ENCODE data around the gene BCAP31.

The BCAP31 gene

DNA sequence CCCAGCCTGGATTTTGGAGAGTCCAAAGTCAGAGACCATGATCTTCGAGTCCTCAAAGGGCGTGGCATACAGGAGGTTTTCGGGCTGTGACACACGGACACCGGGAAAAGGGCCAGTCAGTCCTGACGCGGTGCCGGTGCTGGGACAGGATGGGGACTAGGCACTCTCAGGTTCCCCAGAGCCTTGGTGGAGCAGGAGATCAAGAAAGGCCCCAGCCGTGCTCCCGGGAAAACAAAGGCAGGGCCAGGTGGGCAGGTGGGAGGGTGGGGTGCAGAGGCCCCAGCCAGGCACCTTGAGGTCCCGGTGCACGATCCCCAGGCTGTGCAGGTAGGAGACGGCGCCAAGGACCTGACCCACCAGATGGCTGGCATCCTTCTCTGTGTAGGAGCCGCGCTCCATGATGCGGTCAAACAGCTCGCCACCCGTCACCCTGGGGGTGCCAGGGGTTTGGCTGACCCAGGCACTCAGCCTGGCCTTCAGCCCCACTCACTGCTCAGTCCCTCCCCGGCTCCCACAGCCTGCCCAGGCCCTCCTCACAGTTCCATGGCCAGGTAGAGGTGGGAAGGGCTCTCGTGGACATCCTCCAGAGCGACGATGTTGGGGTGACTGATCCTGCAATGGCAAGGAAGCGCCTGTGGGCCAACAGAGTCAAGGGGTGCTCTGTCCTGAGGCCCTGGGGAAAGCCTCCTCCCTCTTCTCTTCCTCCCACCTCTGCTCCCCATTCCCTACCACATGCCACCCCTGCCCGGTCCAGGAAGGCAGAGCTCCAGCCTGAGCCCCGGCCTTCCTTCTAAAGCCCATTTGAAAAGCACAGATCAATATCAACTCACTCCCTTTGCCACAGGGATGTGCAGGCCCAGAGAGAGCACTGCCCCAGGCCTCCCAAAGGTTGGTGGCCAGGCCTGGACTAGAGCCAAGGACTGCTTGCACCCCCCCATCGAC, 52.3 kb downstream of the BCAP31 start:
- no peak overlapping the region for H3K4me3 Mint-ChIP-seq
- no peak for DNase-seq (ENCODE audit: low spot score in 2 of 2)
- no peak for ATAC-seq
- peaks cover 17% of the 10 kb centered on the region for H3K4me1 Mint-ChIP-seq
- H3K36me3 Mint-ChIP-seq = peaks cover 6% of the 10 kb centered on the region
- no peak overlapping the region for H3K27ac Mint-ChIP-seq
- no peaks in the 10 kb centered on the region for H3K9me3 Mint-ChIP-seq

- no peaks in the 10 kb centered on the region for H3K9me3 Mint-ChIP-seq
- H3K4me3 Mint-ChIP-seq = no peak overlapping the region
- H3K27ac Mint-ChIP-seq = no peak overlapping the region
- ATAC-seq (no peak), DNase-seq (ENCODE audit: low spot score in 2 of 2) (no peak)
- peaks cover 17% of the 10 kb centered on the region for H3K4me1 Mint-ChIP-seq
- peaks cover 6% of the 10 kb centered on the region for H3K36me3 Mint-ChIP-seq
Observed at GRCh38 chrX:153670748-153671588, 53.2 kb downstream of the BCAP31 start.

DNA sequence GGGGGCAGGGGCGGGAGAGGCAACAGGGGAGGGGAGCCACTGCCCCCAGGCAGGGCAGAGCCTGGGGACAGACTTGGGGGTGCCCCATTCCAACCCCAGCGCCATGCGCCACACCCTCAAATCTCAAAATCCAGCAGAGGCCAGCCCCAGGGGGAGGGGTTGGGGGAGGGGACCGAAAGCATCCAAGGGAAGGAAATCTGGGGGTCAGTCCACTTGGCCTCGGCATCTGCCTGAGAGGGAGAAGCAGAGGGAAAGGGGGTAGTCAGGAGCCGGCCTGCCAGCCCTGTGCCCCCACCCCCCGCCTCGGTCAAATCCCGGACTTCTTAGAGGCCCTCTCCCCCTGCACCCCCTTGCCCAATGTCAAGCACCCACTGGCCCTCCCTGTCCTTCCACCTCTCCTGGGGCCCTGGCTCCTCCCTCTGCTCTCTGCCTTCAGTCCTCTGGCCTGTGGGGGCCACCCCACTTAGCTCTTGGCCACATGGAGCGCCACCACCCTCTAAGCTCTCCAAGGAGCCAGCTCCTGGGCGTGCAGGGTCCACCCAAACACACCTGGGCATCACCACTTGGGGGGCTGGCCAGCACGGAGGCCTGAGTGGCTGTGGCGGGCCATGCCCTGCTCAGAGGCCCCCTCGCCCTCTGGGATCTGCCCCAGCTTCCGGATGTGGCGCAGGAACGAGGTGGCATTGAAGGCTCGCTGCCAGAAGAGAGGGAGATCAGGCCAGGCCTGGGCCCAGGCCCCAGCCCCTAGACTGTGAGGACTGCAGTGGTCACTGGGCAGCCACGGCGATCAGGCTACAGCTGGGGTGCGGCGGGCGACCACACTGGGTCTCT, 54.1 kb downstream of the BCAP31 start:
- Mint-ChIP-seq H3K9me3 (no peaks in the 10 kb centered on the region), H3K4me3 (no peak overlapping the region), H3K4me1 (peaks cover 17% of the 10 kb centered on the region), H3K36me3 (peaks cover 6% of the 10 kb centered on the region), H3K27ac (no peak overlapping the region)
- ATAC-seq (no peak), DNase-seq (ENCODE audit: low spot score in 2 of 2) (no peak)

GRCh38 chrX:153669174-153669890, 54.9 kb downstream of the BCAP31 start:
- DNase-seq (ENCODE audit: low spot score in 2 of 2) (peak in 1 of 2 donors; percentile 53), ATAC-seq (peak; percentile 56)
- H3K9me3 Mint-ChIP-seq = no peaks in the 10 kb centered on the region
- H3K4me3 Mint-ChIP-seq = no peak overlapping the region
- H3K27ac Mint-ChIP-seq = no peak overlapping the region
- peaks cover 17% of the 10 kb centered on the region for H3K4me1 Mint-ChIP-seq
- H3K36me3 Mint-ChIP-seq = peaks cover 6% of the 10 kb centered on the region

- Mint-ChIP-seq H3K36me3 (peaks cover 6% of the 10 kb centered on the region), H3K27ac (peak overlapping the region; percentile 76), H3K9me3 (no peaks in the 10 kb centered on the region), H3K4me1 (peaks cover 17% of the 10 kb centered on the region), H3K4me3 (no peak overlapping the region)
- DNase-seq (ENCODE audit: low spot score in 2 of 2) = no peak
- ATAC-seq = no peak
Observed at GRCh38 chrX:153668423-153669173, 55.6 kb downstream of the BCAP31 start.

DNA sequence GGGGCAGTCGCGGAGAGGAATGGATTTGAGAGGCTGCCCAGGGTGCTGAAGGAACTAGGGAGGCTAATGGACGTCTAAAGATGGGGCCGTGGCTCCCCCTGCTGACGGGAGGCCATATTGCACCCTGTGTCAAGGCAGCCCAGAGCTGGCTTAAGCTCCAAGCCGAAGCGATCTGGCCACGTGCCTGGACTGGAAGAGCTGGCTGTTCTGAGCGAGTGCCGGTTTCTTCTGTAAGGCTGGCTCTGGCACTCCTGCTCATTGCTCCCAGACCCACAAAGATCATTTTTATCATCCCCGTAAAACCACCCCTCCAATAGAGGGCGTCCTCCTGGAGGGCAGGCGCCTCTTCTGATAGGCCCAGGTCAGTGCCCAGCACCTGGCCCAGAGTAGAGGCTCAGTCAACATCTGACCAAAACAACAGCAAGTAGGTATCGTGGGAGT, 56.2 kb downstream of the BCAP31 start:
- H3K27ac Mint-ChIP-seq = peak overlapping the region; percentile 76
- no peaks in the 10 kb centered on the region for H3K9me3 Mint-ChIP-seq
- peaks cover 16% of the 10 kb centered on the region for H3K4me1 Mint-ChIP-seq
- peak overlapping the region; percentile 64 for H3K4me3 Mint-ChIP-seq
- peak; percentile 70 to 88 for DNase-seq (ENCODE audit: low spot score in 2 of 2)
- peak; percentile 82 for ATAC-seq
- H3K36me3 Mint-ChIP-seq = peaks cover 6% of the 10 kb centered on the region

- DNase-seq (ENCODE audit: low spot score in 2 of 2) (no peak), ATAC-seq (no peak)
- Mint-ChIP-seq H3K27ac (peak overlapping the region; percentile 76), H3K9me3 (no peaks in the 10 kb centered on the region), H3K4me1 (peaks cover 11% of the 10 kb centered on the region), H3K4me3 (peak overlapping the region; percentile 64), H3K36me3 (peaks cover 6% of the 10 kb centered on the region)
Observed at GRCh38 chrX:153667281-153667955, 56.8 kb downstream of the BCAP31 start.

- no peak overlapping the region for H3K27ac Mint-ChIP-seq
- peaks cover 8% of the 10 kb centered on the region for H3K4me1 Mint-ChIP-seq
- no peak for DNase-seq (ENCODE audit: low spot score in 2 of 2)
- ATAC-seq = no peak
- peaks cover 6% of the 10 kb centered on the region for H3K36me3 Mint-ChIP-seq
- no peak overlapping the region for H3K4me3 Mint-ChIP-seq
- H3K9me3 Mint-ChIP-seq = no peaks in the 10 kb centered on the region
Observed at GRCh38 chrX:153665726-153666306, 58.4 kb downstream of the BCAP31 start.

DNA sequence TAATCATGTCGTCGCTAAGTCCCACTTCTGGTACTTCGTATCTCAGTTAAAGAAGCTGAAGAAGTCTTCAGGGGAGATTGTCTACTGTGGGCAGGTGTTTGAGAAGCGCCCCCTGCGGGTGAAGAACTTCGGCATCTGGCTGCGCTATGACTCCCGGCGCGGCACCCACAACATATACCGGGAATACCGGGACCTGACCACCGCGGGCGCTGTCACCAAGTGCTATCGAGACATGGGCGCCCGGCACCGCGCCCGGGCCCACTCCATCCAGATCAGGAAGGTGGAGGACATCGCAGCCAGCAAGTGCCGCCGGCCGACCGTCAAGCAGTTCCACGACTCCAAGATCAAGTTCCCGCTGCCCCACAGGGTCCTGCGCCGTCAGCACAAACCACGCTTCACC, 61.9 kb downstream of the BCAP31 start:
- ATAC-seq (no peak), DNase-seq (ENCODE audit: low spot score in 2 of 2) (no peak)
- H3K9me3 Mint-ChIP-seq = no peaks in the 10 kb centered on the region
- H3K4me1 Mint-ChIP-seq = no peaks in the 10 kb centered on the region
- no peak overlapping the region for H3K27ac Mint-ChIP-seq
- H3K4me3 Mint-ChIP-seq = peak overlapping the region; percentile 30
- H3K36me3 Mint-ChIP-seq = no peaks in the 10 kb centered on the region

DNA sequence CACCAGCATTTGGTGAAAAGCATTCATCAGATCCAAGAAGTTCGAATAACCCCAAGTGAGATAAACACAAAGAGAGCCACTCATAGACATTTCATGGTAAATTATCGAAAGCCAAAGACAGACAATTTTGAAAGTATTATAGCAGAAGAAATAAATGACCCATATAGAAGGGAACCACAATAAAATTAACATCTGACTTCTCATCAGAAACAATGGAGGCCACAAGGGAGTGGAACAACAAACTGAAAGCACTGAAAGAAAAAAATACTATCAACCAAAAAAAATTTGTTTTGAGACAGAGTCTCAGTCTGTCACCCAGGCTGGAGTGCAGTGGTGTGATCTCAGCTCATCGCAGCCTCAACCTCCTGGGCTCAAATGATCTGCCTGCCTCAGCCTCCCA, 64.9 kb downstream of the BCAP31 start:
- no peak for DNase-seq (ENCODE audit: low spot score in 2 of 2)
- H3K4me3 Mint-ChIP-seq = no peak overlapping the region
- ATAC-seq = no peak
- no peak overlapping the region for H3K27ac Mint-ChIP-seq
- no peaks in the 10 kb centered on the region for H3K9me3 Mint-ChIP-seq
- no peaks in the 10 kb centered on the region for H3K4me1 Mint-ChIP-seq
- no peaks in the 10 kb centered on the region for H3K36me3 Mint-ChIP-seq

DNA sequence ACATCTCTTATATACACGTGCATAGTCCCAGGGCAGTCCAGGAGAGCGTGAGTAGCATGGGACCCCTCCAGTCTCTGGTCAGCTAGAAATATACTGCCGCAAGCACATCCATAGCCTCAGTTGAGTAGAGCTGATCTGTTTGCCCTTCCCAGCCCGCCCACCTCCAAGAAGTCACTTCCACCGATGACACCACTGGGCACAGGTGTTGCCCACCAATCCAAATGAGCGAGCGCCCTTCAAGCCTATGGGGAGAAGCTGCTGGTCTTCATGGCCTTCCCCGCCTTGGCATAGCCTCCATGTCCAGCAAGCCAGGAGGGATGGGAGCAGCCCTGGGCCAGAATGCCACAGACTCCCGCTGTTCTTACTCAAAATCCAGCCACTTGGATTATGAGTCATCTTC, 67.0 kb downstream of the BCAP31 start:
- H3K4me1 Mint-ChIP-seq = no peaks in the 10 kb centered on the region
- no peak overlapping the region for H3K4me3 Mint-ChIP-seq
- no peaks in the 10 kb centered on the region for H3K9me3 Mint-ChIP-seq
- no peaks in the 10 kb centered on the region for H3K36me3 Mint-ChIP-seq
- DNase-seq (ENCODE audit: low spot score in 2 of 2) (no peak), ATAC-seq (no peak)
- H3K27ac Mint-ChIP-seq = no peak overlapping the region

- Mint-ChIP-seq H3K27ac (no peak overlapping the region), H3K9me3 (no peaks in the 10 kb centered on the region), H3K4me1 (no peaks in the 10 kb centered on the region), H3K4me3 (no peak overlapping the region), H3K36me3 (no peaks in the 10 kb centered on the region)
- ATAC-seq = no peak
- DNase-seq (ENCODE audit: low spot score in 2 of 2) = no peak
Observed at GRCh38 chrX:153653556-153653955, 70.6 kb downstream of the BCAP31 start.

DNA sequence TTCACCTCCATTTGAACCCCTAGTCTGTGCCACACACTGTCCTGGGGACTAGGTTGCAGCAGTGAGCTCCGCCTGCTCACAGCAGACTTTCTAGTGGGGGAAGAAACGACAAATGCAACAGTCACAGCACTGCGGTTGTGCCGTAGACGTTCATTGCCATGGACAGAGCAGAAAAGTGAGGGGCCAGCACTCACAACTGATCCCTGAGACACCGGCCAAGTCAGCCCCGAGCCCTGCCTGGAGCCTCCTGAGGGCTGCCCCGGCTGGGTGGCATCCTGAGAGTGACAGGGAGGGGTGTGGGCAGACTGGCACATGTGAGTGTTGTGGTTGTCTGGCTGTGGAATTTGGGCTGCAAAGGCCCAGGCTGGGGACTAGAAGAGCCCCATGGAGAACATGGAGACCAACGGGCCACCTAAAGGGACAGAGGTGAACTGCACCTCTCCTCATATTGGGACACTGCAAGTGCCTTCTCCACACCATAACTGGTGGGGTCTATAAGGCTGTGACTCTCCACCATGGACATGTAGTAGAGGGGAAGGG, 72.6 kb downstream of the BCAP31 start:
- DNase-seq (ENCODE audit: low spot score in 2 of 2) (peak in 1 of 2 donors; percentile 46), ATAC-seq (no peak)
- H3K4me1 Mint-ChIP-seq = no peaks in the 10 kb centered on the region
- no peaks in the 10 kb centered on the region for H3K36me3 Mint-ChIP-seq
- no peaks in the 10 kb centered on the region for H3K9me3 Mint-ChIP-seq
- no peak overlapping the region for H3K4me3 Mint-ChIP-seq
- H3K27ac Mint-ChIP-seq = no peak overlapping the region
